A172 (cell line): ENCODE measurements around the gene HIPK1. TPM values are rescaled to one million over a fixed set of nuclear protein-coding genes. Genes with fewer than 3 reads are reported as not detected.

Experiments used
- DNase-seq: peaks from one replicate; pipeline ENCODE4 v3.0.0-alpha.2; 2015; ENCODE audit warnings: low spot score
- total RNA-seq: library from RNA; depleted of rRNA; stranded (reverse); fragments of >200 nt; shearing (Covaris generic); gene quantifications from 2 replicates; pipeline ENCODE4 v1.2.3, GENCODE V29; 2014; rRNA removed

HIPK1 gene
- total RNA-seq, result 12.2 and 14.7 TPM in 2 replicates

- DNase-seq, result peak; percentile 63
These were observed at the start of gene HIPK1 for GRCh38 chr1:113928941-113929749. TSS of gene HIPK1 (plus strand) at chr1:113929324.

GRCh38 chr1:113879739-113880038 is 49.4 kb upstream of the HIPK1 start:
- DNase-seq, result no peak

- DNase-seq, result no peak
These were observed 47.5 kb upstream of the HIPK1 start for GRCh38 chr1:113881661-113882060.

DNA sequence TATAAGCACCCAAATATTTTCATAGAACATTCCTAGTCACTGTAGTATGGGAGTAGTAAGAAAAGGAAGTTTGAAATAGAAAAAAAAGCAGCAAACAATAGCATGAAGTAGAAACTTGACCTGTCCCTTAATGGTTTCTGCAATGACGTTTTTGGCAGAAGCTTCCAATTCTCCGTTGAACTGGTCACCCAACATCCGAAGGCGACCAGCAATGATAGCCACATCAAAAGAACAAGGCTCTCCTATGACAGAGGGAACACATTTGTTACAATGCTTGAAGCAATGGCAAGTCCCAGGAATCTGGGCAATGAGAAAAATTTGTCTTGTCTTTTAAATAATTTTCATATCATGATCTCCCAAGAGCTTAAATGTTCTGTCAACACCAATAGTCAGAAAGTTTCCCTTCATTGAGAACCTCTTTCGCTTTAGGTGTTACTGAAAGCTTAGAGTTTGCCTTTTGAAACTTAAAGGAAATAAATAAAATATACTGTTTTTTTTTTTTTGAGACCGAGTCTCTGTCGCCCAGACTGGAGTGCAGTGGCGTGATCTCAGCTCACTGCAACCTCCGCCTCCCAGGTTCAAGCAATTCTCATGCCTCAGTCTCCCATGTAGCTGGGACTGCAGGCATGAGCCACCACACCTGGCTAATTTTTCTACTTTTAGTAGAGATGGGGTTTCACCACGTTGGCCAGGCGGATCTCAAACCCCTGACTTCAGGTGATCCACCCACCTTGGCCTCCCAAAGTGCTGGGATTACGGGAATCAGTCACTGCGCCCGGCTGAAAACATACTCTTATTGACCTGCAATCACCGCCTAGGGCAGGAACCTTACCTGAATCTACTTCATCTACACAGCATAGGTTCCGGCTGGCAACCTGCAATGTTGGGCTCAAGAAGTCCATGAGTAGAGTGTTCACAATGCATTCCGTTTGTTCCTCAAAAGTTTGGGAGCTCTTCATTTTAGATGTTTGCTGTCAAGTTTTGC is 42.4 kb upstream of the HIPK1 start:
- no peak for DNase-seq

- no peak for DNase-seq
These were observed 41.5 kb upstream of the HIPK1 start, which contains the start of gene BCL2L15 for GRCh38 chr1:113887402-113888175. TSS of gene BCL2L15 (minus strand) at chr1:113887581. CDS start at chr1:113887375, 206 bp downstream.

- DNase-seq, result no peak
These were observed 38.3 kb upstream of the HIPK1 start for GRCh38 chr1:113890816-113891215.

DNA sequence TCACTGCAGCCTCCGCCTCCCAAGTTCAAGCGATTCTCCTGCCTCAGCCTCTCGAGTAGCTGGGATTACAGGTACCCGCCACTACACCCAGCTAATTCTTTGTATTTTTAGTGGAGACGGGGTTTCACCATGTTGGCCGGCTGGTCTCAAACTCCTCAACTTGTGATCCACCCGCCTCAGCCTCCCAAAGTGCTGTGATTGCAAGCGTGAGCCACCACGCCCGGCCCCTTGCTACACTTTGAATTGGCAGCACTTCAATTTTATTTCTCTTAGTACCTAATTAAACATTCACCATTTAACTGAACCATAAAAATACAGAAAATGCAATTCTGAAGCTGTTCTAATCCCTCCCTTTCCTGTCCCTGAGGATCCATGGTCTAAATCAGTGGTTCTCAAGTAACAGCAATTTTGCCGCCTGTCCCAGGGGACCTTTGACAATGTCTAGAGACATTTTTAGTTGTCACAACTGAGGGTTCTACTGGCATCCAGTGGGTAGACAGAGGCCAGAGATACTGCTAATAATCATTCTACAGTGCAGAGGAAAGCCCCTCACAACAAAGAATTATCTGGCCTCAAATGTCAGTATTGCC is 37.4 kb upstream of the HIPK1 start:
- no peak for DNase-seq

GRCh38 chr1:113893267-113893666 is 35.9 kb upstream of the HIPK1 start:
- DNase-seq, result no peak

DNA sequence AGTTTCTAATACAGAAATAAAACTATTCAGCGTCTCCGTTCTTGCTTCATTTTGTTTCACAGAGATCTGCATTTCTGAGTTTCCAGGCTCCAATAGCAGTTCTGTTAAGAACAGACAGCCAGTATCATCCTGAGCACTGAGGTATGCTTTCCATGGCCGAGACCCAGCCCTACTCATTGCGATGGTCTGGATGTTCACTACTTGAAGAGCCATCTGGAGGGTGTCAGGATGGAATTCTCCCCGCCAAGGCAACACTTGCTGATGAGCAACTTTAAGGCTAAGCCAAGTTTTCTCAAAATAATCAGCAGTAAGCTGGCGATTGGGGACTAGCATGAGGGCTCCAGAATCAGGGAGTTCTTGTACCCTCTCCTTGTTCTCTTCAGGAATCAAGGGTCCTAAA is 34.0 kb upstream of the HIPK1 start:
- no peak for DNase-seq

DNA sequence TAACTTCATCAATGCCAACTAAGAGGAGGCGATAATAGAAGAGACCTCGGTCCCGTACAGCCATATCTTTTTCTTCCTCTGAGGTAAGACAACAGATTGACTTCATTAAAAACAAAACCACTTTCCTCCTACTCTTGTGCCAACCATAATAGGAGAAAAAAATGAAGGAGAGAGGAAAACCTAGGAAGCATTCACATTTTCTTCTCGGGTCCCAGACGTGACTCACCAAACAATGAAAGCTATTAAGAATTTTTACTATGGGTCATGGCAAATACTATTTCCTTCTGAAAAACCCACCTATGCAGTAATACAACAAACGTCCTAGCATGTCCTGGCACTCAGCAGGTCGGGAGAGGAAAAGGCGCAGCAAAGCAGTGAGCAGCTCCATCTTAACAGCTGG is 33.2 kb upstream of the HIPK1 start:
- DNase-seq, result no peak

GRCh38 chr1:113898241-113898814 is 30.8 kb upstream of the HIPK1 start:
- DNase-seq, result no peak

- no peak for DNase-seq
These were observed 30.0 kb upstream of the HIPK1 start for GRCh38 chr1:113899111-113899510.

- no peak for DNase-seq
These were observed 27.9 kb upstream of the HIPK1 start for GRCh38 chr1:113901191-113901590.

- DNase-seq, result no peak
These were observed 25.4 kb upstream of the HIPK1 start for GRCh38 chr1:113903501-113904292.

GRCh38 chr1:113904293-113904673 is 24.8 kb upstream of the HIPK1 start:
- no peak for DNase-seq

DNA sequence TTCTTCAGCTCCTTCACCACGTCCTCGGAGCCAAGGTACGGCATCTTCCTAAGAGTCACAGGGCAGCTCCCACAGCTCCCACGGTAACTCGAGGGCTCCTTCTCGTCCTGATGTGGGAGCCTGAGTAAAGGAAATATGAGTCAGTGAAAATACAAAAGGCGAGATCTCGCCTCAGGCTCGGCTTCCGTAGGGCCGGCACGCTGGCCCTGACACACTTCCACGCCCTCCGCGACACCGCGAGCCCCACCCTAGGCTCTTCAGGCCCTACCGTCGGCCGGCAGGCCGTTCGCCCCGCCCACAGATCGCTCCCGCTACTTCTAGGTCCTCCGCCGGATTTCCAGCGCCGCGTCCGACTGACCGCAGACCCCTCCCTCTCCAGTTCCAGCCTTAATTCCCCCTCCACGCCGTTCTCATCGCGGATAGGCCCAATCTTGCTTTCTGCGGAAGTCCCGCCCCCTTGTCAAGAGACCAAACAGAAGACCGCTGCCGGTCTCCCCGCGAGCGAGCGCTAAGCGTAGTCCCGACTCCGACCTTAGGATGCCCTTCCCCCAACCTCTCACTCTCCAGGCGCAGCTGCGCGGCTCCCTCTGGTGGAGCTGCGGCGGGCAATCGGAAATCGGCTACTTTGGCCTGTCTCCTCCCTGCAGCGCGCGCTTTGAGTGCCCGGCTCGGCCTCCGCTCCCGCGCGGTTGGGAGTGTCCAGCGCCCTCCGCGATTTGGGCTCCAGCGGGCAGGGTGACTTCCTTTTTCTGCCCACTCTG is 24.3 kb upstream of the HIPK1 start, which contains the start of the genes AP4B1 and DCLRE1B:
TSS of gene AP4B1 (minus strand) at position 126 of the 761 bp plus-strand sequence. CDS start at position 44, 82 bp downstream.
TSS of gene DCLRE1B (plus strand) at position 653 of the 761 bp plus-strand sequence. CDS start 261 bp downstream, outside the sequence.
- peak; percentile 98 for DNase-seq

DNA sequence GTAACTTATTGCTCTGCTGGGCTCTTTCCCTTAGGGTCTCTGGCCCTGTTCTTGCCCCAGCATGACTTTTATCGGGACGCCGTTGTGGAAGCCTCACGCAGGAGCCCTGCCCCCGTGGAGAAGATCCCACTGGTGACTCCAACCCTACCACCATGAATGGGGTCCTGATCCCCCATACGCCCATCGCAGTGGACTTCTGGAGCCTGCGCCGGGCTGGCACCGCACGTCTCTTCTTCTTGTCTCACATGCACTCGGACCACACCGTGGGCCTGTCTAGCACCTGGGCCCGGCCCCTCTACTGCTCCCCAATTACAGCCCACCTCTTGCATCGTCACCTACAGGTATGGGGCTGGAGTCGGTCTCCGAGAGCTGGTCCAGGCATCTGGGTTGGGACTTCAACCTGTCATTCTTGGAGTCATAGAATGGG is 23.7 kb upstream of the HIPK1 start:
- DNase-seq, result peak; percentile 16

DNA sequence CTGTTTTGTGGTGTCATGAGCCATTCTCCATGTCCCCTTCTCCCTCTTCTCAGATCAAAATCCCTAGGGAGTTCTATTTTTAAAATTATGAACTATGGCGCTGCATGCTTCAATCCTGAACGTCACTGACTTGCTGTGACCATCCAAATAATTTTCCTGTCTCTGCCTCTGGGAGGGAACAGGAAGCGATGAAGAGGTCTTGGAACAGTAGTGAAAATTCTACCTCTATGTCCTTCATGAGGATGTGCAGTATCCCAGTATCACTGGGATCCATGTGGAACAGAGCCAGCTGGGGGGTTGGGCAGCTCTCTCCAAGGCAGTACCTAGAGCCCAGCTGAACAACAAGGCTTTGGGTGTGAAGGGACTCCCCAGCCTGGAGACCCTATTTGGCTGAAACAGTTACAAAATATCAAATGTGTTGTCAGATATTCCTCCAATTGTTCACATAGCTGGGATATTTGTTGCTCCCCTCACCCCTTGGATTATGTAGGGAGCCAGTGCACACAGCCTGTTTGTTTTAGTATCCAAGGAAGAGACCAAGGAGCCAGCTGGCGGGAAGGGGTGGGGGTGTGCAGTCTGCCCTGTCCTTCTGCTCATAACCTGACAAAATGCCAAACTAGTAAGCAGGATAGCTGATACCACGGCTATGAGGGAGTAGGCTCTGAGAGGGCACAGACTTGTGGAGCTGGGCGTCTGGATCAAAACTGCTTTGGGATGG is 16.4 kb upstream of the HIPK1 start:
- DNase-seq, result peak; percentile 39

DNA sequence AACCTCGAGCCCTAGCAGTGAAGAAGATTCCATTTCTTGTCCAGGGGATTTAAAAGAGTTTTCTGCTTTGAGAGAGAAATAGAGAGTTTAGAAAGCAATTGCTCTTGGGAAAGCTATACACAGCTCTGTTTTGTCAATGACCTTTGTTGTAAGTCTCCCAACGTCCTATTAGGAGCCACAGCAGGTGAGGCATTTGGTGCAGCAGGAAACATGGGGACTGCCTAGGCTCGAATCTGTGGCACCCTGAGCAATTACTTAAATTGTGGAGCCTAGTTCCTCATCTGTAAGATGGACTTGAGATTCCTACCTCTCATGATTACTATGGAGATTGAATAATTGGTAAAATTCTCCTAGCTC is 15.8 kb upstream of the HIPK1 start:
- DNase-seq, result no peak
